Measurements from ENCODE around the gene OR4D1. TPM values are rescaled to one million over a fixed set of nuclear protein-coding genes. Genes with fewer than 3 reads are reported as not detected.
A peak's percentile ranks its signal among the peaks of the same experiment; 100 is the strongest.

Gene OR4D1
- total and polyA plus RNA-seq, 9 donors: 0.03 TPM; not detected in 8

- Histone ChIP-seq H3K9me3 (replicated peaks; ENCODE audit: control insufficient read depth, low read depth, low read length) (no peaks in the 10 kb centered on the region), H3K4me1 (ENCODE audit: control insufficient read depth, insufficient read depth, low read length) (no peaks in the 10 kb centered on the region), H3K27ac (ENCODE audit: low read length) (no peak overlapping the region), H3K4me3 (ENCODE audit: low read length) (no peak overlapping the region), H3K36me3 (ENCODE audit: control insufficient read depth, insufficient read depth, low read length) (no peaks in the 10 kb centered on the region), H3K27me3 (ENCODE audit: control insufficient read depth, insufficient read depth, low read length) (peaks cover 19% of the 10 kb centered on the region)
- no peak for DNase-seq
- 64% methylated on average over 3 of the region's 6 CpGs for WGBS (ENCODE audit: insufficient coverage)
Observed at GRCh38 chr17:58150394-58150793, 2.2 kb downstream of the OR4D1 start.

- Histone ChIP-seq H3K4me1 (ENCODE audit: control insufficient read depth, insufficient read depth, low read length) (peaks cover 5% of the 10 kb centered on the region), H3K36me3 (ENCODE audit: control insufficient read depth, insufficient read depth, low read length) (no peaks in the 10 kb centered on the region), H3K27me3 (ENCODE audit: control insufficient read depth, insufficient read depth, low read length) (peaks cover 42% of the 10 kb centered on the region), H3K4me3 (ENCODE audit: low read length) (no peak overlapping the region), H3K9me3 (replicated peaks; ENCODE audit: control insufficient read depth, low read depth, low read length) (no peaks in the 10 kb centered on the region), H3K27ac (ENCODE audit: low read length) (no peak overlapping the region)
- DNase-seq: no peak
- 63% methylated on average over 1 of the region's 2 CpGs for WGBS (ENCODE audit: insufficient coverage)
Observed at GRCh38 chr17:58153046-58153445, 4.9 kb downstream of the OR4D1 start.

GRCh38 chr17:58153671-58154070, 5.5 kb downstream of the OR4D1 start:
- no peak overlapping the region for H3K27ac ChIP-seq (ENCODE audit: low read length)
- peaks cover 42% of the 10 kb centered on the region for H3K27me3 ChIP-seq (ENCODE audit: control insufficient read depth, insufficient read depth, low read length)

DNA sequence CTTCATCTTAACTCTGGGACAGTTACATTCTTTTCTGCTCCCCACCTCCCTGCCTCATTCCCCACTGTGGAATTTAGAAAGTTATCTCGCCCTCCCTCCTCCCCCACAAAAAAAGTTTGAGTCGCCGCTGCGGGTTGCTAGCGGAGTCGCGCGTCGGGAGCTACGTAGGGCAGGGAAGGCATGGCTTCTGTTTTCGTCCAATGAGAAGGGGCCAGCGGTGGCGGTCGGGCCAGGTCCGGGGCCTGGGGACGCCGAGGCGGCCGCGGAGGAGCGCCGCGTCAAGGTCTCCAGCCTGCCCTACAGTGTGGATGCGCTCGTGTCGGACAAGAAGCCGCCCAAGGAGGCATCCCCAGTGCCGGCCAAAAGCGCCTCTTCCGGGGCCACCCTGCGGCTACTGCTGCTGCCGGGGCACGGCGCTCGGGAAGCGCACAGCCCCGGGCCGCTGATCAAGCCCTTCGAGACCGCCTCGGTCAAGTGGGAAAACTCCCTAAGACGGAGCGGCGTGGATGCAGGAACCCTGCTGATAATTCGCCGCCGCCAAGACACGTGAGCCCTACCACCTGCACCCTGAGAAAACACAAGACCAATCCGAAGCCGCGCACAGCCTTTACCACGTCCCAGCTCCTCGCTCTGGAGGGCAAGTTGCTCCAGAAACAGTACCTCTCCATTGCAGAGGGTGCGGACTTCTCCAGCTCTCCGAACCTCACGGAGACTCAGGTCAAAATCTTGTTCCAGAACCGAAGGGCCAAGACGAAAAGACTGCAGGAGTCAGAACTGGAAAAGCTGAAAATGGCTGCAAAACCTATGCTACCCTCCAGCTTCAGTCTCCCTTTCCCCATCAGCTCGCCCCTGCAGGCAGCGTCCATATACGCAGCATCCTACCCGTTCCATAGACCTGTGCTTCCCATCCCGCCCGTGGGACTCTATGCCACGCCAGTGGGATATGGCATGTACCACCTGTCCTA, 8.9 kb downstream of the OR4D1 start:
- peak; percentile 1 for DNase-seq
- peaks cover 40% of the 10 kb centered on the region for H3K27me3 ChIP-seq (ENCODE audit: control insufficient read depth, insufficient read depth, low read length)

More at GRCh38 chr17:58153671-58154070, 5.5 kb downstream of the OR4D1 start:
- Histone ChIP-seq H3K36me3 (ENCODE audit: control insufficient read depth, insufficient read depth, low read length) (no peaks in the 10 kb centered on the region), H3K4me1 (ENCODE audit: control insufficient read depth, insufficient read depth, low read length) (peaks cover 5% of the 10 kb centered on the region), H3K4me3 (ENCODE audit: low read length) (no peak overlapping the region), H3K9me3 (replicated peaks; ENCODE audit: control insufficient read depth, low read depth, low read length) (no peaks in the 10 kb centered on the region)
- DNase-seq: no peak

DNA sequence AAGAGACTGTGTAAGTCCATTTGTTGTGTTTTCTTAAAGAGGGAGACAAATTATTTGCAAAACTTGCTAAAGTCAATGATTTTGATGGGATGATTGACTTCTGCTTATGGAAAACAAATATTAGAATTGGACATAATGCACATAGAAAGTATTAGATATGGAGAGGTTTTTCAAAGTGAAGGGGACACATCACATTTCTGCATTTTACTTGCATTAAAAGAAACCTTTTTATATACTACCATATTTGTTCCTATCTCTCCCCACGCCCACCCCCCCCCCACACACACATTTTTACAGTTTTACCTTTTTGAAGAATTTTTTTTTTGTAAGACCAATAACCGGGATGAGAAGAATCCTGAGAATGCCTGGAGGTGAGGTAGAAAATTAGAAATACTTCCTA, 10.0 kb downstream of the OR4D1 start:
- no peak overlapping the region for H3K27ac ChIP-seq (ENCODE audit: low read length)
- H3K4me3 ChIP-seq (ENCODE audit: low read length): no peak overlapping the region
- H3K36me3 ChIP-seq (ENCODE audit: control insufficient read depth, insufficient read depth, low read length): no peaks in the 10 kb centered on the region
- DNase-seq: no peak
- no peaks in the 10 kb centered on the region for H3K9me3 ChIP-seq (replicated peaks; ENCODE audit: control insufficient read depth, low read depth, low read length)
- peaks cover 33% of the 10 kb centered on the region for H3K27me3 ChIP-seq (ENCODE audit: control insufficient read depth, insufficient read depth, low read length)
- peaks cover 5% of the 10 kb centered on the region for H3K4me1 ChIP-seq (ENCODE audit: control insufficient read depth, insufficient read depth, low read length)
- WGBS (ENCODE audit: insufficient coverage): no CpG with 5 or more reads among the region's 2 CpGs

More for the DNA sequence above, 8.9 kb downstream of the OR4D1 start:
- peaks cover 5% of the 10 kb centered on the region for H3K4me1 ChIP-seq (ENCODE audit: control insufficient read depth, insufficient read depth, low read length)
- H3K27ac ChIP-seq (ENCODE audit: low read length): no peak overlapping the region
- under 1% methylated on average over 62 of the region's 65 CpGs for WGBS (ENCODE audit: insufficient coverage)
- no peak overlapping the region for H3K4me3 ChIP-seq (ENCODE audit: low read length)
- no peaks in the 10 kb centered on the region for H3K36me3 ChIP-seq (ENCODE audit: control insufficient read depth, insufficient read depth, low read length)
- no peaks in the 10 kb centered on the region for H3K9me3 ChIP-seq (replicated peaks; ENCODE audit: control insufficient read depth, low read depth, low read length)

DNA sequence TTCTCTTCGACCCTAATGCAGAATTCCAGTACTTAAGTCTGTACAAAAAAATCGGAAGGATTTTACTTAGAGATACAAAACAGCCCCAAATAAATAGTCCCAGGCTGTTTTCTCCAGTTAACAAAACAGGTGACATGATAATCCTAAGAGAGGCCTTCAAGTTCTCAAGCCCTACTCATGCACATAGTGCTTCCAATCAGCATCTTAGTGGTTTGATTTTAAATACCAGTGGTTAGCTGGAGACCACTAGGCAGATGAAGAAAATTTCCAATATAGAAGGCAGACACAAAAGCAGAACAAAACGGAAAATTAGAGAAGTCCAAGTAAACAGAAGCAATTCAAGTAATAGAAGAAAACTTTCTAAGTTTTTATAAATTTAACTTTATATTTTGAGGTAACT, 13.4 kb downstream of the OR4D1 start:
- H3K4me3 ChIP-seq (ENCODE audit: low read length): no peak overlapping the region
- WGBS (ENCODE audit: insufficient coverage): no CpG with 5 or more reads among the region's 3 CpGs
- no peak overlapping the region for H3K27ac ChIP-seq (ENCODE audit: low read length)
- peaks cover 20% of the 10 kb centered on the region for H3K27me3 ChIP-seq (ENCODE audit: control insufficient read depth, insufficient read depth, low read length)
- no peaks in the 10 kb centered on the region for H3K36me3 ChIP-seq (ENCODE audit: control insufficient read depth, insufficient read depth, low read length)
- H3K4me1 ChIP-seq (ENCODE audit: control insufficient read depth, insufficient read depth, low read length): peaks cover 5% of the 10 kb centered on the region
- no peak for DNase-seq
- H3K9me3 ChIP-seq (replicated peaks; ENCODE audit: control insufficient read depth, low read depth, low read length): no peaks in the 10 kb centered on the region

DNA sequence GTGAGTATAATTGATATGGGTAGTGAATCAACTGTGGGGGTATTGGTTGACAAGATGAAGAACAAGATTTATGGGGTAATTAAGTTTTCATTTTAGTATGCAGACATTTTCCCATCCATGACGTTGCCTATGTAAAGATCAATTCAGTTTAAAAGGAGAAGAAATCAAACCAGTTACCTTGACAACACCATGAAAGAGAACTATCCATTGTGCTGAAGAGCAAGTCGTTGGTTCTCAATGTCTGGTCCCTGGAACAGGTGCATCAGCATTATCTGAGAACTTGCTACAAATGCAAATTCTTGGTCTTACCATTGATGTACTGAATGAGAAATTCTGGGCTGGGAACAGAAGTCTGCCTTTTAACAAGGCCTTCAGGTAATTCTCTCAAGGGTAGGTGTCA, 17.8 kb downstream of the OR4D1 start:
- H3K9me3 ChIP-seq (replicated peaks; ENCODE audit: control insufficient read depth, low read depth, low read length): no peaks in the 10 kb centered on the region
- H3K27me3 ChIP-seq (ENCODE audit: control insufficient read depth, insufficient read depth, low read length): peaks cover 2% of the 10 kb centered on the region
- H3K36me3 ChIP-seq (ENCODE audit: control insufficient read depth, insufficient read depth, low read length): no peaks in the 10 kb centered on the region
- no peak for DNase-seq
- WGBS (ENCODE audit: insufficient coverage): no CpG with 5 or more reads among the region's 2 CpGs
- H3K4me3 ChIP-seq (ENCODE audit: low read length): no peak overlapping the region
- H3K4me1 ChIP-seq (ENCODE audit: control insufficient read depth, insufficient read depth, low read length): no peaks in the 10 kb centered on the region
- no peak overlapping the region for H3K27ac ChIP-seq (ENCODE audit: low read length)

- H3K4me1 ChIP-seq (ENCODE audit: control insufficient read depth, insufficient read depth, low read length): no peaks in the 10 kb centered on the region
- 67% methylated on average over 1 of the region's 6 CpGs for WGBS (ENCODE audit: insufficient coverage)
Observed at GRCh38 chr17:58166682-58167081, 18.5 kb downstream of the OR4D1 start, which contains the start of gene OR4D2. TSS of gene OR4D2 (plus strand) at chr17:58166982. CDS start at chr17:58169656, 2,674 bp downstream.

DNA sequence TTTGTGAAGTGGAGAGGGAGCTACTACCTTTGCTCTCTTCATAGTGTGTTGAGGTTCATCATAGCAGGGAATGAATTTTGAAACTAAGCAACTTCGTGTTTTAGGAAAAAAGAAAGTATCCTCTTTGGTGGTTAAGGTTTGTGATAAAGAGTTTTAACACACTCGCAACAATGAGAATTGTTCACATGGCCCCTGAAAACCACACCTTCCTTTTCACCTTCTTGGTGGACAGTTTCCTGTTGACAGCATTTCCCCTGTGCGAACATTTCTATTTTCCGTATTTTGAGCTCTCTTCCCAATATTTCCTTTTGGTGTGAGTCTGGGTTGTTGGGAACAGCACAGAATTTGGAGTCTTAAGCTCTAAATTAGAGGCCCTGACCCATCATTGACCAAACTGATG, 22.4 kb downstream of the OR4D1 start:
- no peaks in the 10 kb centered on the region for H3K36me3 ChIP-seq (ENCODE audit: control insufficient read depth, insufficient read depth, low read length)
- no peaks in the 10 kb centered on the region for H3K27me3 ChIP-seq (ENCODE audit: control insufficient read depth, insufficient read depth, low read length)
- DNase-seq: no peak
- WGBS (ENCODE audit: insufficient coverage): no CpG with 5 or more reads among the region's 4 CpGs
- H3K27ac ChIP-seq (ENCODE audit: low read length): no peak overlapping the region
- H3K4me3 ChIP-seq (ENCODE audit: low read length): no peak overlapping the region
- no peaks in the 10 kb centered on the region for H3K4me1 ChIP-seq (ENCODE audit: control insufficient read depth, insufficient read depth, low read length)
- H3K9me3 ChIP-seq (replicated peaks; ENCODE audit: control insufficient read depth, low read depth, low read length): no peaks in the 10 kb centered on the region

More at GRCh38 chr17:58166682-58167081, 18.5 kb downstream of the OR4D1 start, which contains the start of gene OR4D2:
- Histone ChIP-seq H3K9me3 (replicated peaks; ENCODE audit: control insufficient read depth, low read depth, low read length) (no peaks in the 10 kb centered on the region), H3K27ac (ENCODE audit: low read length) (no peak within 1 kb of the TSS), H3K4me3 (ENCODE audit: low read length) (no peak within 1 kb of the TSS), H3K27me3 (ENCODE audit: control insufficient read depth, insufficient read depth, low read length) (peaks cover 2% of the 10 kb centered on the region), H3K36me3 (ENCODE audit: control insufficient read depth, insufficient read depth, low read length) (no peaks in the 10 kb centered on the region)
- no peak for DNase-seq

- peaks cover 2% of the 10 kb centered on the region for H3K27me3 ChIP-seq (ENCODE audit: control insufficient read depth, insufficient read depth, low read length)
- no peak overlapping the region for H3K4me3 ChIP-seq (ENCODE audit: low read length)
- no peaks in the 10 kb centered on the region for H3K36me3 ChIP-seq (ENCODE audit: control insufficient read depth, insufficient read depth, low read length)
- no peak for DNase-seq
- H3K27ac ChIP-seq (ENCODE audit: low read length): no peak overlapping the region
- no peaks in the 10 kb centered on the region for H3K4me1 ChIP-seq (ENCODE audit: control insufficient read depth, insufficient read depth, low read length)
- WGBS (ENCODE audit: insufficient coverage): 44% methylated on average over 1 of the region's 2 CpGs
- no peaks in the 10 kb centered on the region for H3K9me3 ChIP-seq (replicated peaks; ENCODE audit: control insufficient read depth, low read depth, low read length)
Observed at GRCh38 chr17:58172369-58173071, 24.3 kb downstream of the OR4D1 start.

All from muscle of leg (tissue), 11 donors.